ENCODE data around the gene LHPP.
A peak's percentile ranks its signal among the peaks of the same experiment; 100 is the strongest.
"Not testable (repeated sequence)": the region's sequence is repeated elsewhere in the genome, so short reads cannot be mapped to it uniquely, and the experiment has no call there.

LHPP gene

DNA sequence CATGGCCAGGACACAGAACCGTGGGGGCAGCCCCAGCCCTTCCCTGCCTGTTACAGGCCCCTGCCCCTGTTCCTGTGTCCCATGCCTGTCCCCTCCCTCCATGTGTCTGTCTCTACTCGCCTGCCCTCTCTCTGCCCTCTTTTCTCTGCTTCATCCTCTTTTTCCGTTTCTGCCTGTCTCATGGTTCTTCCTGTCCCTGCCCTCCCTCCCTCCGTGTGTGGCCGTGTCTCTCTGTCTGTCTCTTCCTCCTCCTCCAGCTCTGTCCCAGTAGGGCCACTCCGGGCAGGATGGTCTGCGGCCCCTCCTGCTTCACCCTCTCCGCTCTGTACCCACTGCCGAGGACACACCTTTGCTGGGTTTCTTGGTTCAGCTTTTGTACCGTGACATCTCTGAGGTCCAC lies 145.2 kb downstream of the LHPP start:
- no peak for DNase-seq (ENCODE audit: low spot score)

DNA sequence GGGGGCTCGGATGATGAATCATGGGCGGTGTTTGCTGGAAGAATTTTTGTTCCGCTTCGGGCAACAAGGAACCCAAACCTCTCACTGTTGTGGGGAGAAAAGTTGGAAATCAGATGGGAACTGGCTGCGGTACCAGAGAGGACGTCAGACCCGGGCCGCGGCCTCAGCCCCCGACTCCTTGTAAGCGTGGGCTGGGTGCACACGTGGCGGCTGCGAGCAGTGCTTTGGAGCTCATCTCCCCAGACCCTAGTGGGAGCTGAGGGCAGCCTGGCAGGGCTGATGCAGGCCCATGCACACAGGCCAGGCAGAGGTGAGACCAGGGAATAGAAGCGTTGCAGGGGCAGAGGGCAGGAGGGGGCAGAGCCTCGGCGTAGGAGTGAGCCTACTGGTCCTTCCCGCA lies 146.1 kb downstream of the LHPP start:
- no peak for DNase-seq (ENCODE audit: low spot score)

DNA sequence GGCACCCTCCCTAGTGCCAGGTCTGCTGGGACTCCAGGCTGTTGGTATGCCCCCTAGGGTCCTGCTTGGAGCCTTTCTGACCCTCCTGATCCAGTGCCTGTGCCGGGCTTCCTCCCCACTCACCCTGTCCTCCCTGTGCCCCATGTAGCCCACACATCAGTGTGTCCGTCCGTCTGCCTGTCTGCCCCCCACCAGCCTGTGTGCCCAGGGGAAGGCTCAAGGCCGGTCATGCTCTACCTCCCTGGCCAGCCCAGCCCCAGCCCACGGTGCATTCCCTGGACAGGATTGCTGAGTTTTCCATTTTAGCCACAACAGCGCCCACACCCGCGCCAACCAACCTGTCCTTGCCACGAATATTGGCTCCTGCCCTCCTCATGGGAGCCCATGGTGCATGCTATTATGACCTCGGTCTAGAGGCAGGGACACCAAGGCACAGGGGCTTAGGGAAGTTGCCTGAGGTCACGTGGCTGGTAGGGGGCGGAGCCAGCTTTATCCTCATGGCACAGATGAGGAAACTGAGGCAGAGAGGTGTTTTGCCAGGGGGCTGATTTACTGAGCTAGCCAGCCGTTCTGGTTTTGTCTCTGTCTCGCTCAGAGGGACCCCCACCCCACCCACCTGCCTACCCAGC lies 146.6 kb downstream of the LHPP start:
- DNase-seq (ENCODE audit: low spot score): no peak

DNA sequence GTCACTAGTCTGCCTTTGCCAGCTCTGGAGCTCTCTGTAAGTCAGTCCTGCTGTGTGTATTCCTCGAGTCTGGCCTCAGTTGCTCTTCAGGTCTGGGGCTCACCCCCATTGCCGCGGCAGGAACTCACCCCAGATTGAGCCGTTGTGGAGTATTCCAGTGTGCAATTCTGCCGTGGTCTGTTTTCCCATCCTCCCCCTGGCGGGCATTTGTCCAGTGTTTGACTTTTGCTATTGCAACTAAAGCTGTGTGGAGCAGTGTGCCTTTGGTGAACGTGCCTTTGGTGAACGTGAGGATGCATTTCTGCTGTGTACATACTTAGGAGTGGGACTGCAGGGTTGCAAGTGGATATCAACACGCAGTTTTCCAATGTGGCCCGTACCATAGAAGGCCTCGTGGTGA lies 148.1 kb downstream of the LHPP start:
- DNase-seq (ENCODE audit: low spot score): no peak

DNA sequence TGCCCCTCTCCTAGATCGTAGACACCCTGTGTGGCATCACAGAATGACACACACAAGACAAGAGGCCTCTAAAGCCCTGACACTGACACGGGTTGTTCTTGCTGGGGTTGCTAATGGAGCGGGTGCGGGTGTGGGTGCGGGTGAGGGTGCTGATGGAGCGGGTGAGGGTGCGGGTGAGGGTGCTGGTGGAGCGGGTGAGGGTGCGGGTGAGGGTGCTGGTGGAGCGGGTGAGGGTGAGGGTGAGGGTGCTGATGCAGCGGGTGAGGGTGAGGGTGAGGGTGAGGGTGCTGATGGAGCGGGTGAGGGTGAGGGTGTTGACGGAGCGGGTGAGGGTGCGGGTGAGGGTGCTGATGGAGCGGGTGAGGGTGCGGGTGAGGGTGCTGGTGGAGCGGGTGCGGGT lies 148.6 kb downstream of the LHPP start:
- not testable (repeated sequence) for DNase-seq (ENCODE audit: low spot score)

DNA sequence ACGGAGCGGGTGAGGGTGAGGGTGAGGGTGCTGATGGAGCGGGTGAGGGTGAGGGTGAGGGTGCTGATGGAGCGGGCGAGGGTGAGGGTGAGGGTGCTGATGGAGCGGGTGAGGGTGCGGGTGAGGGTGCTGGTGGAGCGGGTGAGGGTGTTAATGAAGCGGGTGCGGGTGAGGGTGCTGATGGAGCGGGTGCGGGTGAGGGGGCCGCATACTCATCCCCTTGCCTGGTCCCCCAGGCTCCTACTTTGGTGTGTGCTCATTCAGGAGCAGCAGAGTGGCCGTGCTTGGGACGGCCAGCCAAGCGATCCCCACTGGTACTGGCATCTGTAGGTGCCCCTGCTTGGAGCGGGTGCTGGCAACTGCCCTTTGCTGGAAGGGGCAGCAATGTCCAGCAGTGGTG lies 149.2 kb downstream of the LHPP start:
- not testable (repeated sequence) for DNase-seq (ENCODE audit: low spot score)

DNA sequence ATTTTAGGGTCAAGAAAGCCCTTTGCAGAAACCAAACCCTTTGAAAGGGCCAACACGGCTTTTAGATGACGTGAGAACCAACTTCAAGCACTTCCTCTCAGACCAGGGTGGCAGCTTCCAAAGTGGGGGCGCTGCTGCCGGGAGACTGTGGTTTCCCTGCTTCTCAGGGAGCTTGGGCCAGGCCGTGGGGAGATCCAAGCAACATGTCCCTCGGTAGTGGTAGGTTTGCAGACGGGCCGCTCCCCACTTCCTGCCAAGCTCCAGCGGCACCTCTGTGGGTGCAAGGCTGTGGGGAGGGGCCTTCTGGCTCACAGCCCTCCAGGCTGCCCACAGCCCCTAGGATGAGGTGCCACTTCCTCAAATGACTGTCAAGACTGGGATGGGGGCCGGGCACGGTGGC lies 150.1 kb downstream of the LHPP start:
- no peak for DNase-seq (ENCODE audit: low spot score)

DNA sequence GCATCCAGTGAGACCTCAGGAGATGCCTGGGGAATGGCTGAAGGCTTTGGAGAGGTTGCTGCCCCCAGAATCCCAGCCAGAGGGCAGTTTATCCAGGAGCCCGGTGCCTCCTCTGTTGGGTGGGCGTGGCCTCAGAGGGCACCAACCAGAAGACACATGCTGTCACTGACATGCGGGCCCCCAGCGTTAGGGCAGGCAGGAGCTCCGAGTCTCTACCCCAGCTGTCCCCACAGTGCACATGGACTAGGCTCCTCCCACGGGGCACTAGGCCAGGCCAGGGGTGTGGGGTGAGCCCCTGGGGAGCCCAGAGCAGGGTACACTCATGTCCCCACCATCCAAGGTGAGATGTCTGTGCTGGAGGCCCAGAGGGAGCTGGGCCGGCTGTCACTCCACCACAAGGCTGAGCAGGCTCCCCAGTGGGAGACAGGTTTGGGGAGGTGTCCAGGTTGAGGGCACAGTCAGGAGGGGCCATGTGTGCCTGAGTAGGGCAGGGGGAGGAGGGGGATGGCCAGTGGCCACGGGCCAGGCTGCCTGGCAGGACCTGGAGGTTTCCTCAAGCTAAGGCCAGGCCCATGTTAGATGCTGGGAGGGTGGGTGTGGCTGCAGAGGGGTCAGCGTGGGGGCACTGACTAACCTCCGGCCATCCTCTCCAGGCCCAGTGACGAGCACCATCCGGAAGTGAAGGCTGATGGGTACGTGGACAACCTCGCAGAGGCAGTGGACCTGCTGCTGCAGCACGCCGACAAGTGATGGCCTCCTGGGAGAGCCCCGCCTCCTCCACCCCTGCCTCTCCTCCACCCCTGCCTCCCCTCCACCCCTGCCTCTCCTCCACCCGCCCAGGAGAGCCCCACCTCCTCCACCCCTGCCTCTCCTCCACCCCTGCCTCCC lies 151.2 kb downstream of the LHPP start:
- no peak for DNase-seq (ENCODE audit: low spot score)

DNA sequence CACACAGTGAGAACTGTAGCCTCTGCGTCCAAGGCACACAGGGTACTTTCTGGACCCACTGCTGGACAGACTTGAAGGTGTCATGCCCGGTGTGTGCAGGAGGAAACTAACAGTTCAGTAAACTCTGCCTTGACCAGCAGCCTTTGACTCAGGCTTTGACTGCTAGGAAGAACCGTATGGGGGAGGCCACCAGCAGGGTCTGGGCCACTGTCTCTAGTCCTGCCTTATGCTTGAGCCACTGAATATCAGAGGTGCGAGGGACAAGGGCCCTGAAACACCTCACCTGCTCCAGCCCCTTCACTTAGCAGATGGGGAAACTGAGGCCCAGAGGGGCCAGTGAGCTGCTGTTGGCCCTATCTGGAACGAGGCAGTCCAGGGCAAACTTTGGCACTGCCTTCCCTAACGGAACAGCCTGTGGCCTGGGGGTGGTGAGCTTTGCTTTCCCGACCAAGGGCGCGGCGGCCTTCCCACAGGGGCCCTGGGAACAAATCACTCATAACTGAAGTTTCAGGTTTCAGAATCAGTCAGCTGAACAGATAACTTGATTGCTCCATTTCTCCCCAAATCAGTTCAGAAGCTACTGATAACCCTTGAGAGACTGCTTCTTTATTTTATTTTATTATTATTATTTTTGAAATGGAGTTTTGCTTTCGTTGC lies 152.5 kb downstream of the LHPP start:
- DNase-seq (ENCODE audit: low spot score): no peak

DNA sequence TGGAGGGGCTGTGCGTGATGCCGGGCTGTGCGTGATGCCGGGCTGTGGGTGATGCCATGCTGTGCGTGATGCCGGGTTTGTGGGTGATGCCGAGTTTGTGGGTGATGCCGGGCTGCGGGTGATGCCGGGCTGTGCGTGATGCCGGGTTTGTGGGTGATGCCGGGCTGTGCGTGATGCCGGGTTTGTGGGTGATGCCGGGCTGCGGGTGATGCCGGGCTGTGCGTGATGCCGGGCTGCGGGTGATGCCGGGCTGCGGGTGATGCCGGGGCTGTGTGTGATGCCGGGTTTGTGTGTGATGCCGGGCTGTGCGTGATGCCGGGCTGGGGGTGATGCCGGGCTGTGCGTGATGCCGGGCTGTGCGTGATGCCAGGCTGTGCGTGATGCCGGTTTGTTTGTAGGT lies 153.6 kb downstream of the LHPP start:
- no peak for DNase-seq (ENCODE audit: low spot score)

DNA sequence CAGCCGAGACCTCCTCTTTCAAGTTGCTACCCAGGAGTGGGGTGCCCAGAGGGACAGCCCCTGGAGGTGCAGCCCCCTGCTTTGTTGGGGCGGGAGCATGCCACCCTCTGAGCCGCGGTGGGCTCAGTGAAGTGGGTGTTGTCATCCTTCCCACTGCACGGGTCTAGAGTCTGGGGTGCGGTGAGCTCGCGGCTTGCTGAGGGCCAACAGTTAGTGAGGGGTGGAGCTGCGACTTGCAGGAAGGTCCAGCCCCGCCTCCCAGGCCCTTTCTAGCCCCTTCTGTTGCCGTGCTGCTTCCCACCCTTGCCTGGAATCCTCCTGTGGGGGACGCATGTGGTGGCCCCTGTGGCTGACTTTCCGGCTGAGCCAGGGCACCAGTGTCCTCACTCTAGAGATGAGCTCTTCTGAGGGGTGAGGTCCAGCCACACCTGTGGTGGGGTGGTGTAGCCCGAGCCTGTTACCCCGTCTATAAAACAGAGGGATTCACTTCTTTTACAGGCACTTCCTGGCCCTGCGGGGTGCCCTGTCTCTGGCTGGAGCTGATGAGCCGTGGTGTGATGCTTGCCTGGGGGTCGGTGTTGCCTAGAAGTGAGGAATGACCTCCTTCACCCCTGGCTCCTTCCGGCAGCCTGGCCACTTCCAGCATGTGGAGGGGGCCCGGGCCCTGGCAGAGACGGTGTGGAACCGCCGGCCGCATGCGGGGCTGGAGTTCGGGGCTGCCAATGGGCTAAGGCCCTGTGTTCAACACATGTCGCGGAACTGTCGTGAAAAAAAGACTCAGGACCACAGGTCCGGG lies 154.6 kb downstream of the LHPP start:
- no peak for DNase-seq (ENCODE audit: low spot score)

DNA sequence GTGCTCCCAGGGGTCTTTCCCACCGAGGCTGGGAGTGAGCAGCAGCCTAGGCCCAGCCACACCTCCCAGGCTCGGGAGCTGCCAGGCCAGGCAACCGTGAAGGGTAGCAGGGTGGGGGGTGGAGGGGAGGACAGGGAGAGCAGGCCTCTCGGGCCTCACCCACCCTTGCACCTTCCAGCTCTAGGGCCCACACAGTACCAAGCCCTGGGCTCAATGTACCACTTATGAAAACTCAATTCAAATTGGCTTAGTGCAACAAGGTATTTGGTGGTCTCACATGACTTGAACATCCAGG lies 155.2 kb downstream of the LHPP start:
- no peak for DNase-seq (ENCODE audit: low spot score)

DNA sequence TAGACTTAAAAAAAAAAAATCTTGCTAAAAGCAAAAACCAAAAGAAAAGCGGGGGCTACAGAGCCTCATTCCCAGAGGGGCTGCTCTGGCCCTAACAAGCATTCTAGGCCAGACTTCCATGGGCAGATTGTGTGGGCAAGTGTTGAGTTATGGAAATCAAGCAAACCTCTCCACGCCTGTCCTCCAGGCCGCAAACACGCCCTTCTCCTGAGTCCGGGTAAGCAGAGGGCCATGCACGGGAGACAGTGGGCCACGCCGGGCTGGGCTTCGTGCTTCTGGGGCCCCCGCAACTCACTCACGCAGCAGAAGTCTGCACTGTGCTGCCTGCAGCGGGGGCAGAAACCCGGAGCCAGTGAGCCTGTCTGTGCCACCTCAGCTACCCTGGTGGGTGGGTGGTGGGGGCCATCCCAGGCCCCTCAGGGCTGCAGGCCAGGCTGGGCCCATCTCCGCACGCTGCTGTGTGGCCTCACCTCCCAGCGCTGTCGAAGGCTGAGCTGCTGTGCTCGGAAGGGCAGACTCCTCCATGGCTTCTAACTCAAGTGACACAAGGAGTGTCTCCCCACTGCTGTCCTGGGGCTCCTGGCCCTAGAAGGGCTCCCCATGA lies 156.9 kb downstream of the LHPP start:
- DNase-seq (ENCODE audit: low spot score): no peak

DNA sequence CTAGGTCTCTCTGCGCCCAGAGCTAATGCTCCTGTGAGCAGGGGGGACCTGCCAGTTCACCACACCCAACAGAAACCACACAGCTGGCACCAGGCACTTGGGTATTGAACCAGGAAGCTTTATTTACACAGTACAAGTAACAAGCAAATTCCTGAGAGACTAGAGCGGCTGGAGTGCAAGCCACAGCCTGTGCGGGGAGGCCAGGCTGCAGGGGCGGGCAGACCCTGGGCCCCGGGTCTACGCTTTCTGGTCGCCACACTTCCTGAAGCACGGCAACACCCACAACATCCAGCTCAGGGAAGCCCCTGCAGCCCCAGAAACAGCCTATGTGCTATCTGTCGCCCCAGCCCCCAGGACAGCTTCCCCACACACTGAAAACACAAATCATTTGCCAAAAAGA lies 157.6 kb downstream of the LHPP start:
- no peak for DNase-seq (ENCODE audit: low spot score)

DNA sequence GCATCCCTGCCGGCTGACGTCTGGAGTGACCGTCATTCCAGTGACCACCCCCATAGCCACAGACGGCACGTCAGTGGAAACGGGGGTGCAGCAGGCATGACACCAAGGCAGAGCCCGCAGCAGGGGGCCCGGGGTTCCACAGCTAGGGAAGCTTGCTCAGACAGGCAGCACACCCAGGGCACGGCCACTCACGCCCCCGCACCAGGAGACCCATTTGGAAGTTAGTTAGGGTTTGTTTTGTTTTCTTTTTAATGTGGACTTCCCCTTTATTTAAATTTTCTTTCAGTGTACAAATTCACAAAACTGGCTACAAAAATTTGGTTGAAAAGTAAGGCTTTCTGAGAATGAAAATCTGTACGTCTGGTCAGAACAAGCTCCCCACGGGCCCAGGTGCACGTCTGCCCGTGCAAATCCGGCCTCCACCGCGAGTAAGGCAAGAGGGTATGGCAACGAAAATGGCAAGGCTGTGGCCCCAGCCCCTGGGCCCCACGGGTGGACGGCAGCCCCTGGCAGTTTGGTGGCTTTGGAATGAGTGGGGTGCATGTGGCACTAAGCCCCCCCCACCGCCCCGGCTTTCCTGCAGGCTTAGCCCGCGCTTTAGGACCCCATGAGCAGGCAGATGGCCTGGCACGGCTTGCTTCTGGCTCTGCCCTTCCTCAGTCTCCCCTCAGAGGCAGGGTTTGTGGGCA lies 158.3 kb downstream of the LHPP start:
- DNase-seq (ENCODE audit: low spot score): no peak

DNA sequence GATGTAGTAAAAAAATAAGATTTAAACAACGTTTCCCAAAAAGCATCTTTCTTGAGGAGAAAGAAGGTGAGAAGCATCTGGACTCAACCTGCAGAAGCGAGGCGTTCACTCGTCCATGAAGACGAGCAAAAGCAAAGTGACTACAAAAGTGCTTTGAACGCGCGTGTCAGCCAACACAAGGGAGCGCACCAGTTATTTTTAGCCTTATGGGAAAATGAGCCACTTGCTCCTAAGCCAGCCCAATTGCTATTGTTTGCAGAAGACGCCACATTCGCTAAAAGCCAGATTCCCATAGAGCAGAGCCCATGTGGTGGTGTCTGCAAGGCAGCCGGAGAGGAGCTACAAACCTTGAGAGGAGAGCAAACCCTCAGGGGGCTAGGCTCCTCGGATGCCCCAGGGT lies 160.0 kb downstream of the LHPP start:
- DNase-seq (ENCODE audit: low spot score): peak; percentile 78

DNA sequence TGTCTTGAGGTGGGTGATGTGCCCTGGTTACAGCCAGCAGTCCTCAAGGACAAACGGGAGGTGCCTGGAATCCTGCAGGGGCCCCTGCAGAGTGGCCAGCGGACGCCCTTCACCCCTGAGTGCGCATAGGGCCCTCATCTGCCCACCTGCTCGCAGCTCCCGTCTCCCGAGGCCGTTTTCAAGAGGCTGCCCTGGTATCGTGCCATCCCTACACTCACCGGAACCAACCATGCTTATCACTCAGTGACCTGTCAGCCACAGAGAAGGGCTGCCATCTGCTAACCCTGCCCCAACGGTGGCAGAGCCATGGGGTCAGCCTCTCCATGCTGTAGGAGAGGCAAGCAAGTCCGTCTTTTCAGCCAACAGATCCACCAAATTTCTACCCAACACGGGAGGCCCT lies 160.5 kb downstream of the LHPP start:
- DNase-seq (ENCODE audit: low spot score): no peak

DNA sequence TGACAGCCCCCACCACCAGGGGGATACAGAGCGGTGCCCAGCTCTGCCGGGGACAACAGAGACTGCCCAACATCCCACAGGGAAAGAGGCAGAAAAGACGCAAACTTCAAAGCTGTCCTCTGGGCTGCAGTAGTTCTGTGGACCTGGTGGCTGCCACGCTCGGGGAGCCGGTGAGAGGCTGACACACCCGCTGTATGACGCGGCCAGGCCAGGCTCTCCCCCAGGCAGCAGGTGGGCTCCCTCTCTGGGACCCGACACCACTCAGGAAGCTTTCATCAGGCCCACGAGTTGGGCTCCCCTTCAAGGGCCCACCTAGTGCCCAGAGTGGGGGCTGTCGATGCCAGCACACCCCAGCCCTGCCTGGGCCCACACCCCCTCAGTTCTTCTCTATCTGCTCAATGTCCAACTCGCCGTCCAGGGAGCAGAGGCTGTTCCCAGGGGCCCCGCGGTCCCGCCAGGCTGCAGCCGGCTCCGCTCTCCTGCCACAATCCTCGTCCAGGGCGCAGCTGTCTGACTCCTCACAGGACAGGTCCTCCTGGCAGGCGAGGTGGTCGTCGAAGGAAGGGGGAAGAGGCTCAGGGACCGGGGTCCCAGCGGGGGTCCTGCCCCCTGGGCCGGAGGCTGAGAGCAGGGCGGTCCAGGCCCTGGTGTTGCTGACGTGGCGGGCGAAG lies 161.4 kb downstream of the LHPP start:
- no peak for DNase-seq (ENCODE audit: low spot score)

DNA sequence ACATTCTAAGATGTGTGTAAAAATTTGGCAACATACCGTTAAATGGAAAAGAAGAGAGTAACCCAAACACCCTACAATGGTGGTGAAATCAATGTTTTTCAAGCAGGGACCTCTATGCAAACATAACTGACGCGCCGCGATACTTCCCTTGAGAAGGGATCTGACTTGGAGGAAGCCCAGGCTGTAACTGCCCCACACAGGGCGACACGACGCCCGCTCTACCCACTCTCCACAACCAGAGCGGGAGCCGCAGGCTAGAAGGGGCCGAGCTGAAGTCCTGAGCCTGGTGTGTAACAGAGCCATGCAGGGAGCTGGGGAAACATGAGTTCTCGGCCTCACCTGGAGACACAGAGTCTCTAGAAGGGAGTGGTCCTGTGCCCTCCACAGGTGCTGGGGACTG lies 162.4 kb downstream of the LHPP start:
- DNase-seq (ENCODE audit: low spot score): no peak

DNA sequence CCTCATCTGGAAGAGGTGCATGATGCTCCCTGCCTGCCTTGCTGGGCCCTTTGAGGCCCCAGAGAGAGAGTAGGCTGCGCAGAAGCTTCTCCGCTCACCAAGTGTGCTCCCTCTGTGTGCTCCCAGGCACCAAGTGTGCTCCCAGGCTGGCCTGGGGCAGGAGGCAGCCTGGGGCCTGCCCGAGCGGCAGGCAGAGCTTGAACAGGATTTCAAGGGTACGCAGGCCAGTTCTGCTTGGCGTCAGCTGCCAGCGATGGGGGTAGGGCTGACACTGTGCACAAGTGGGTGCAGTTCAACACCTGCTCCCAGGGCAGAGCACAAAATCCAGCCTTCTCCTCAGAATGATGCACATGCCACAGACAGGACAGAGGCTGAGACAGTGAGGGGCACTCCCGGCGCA lies 162.8 kb downstream of the LHPP start:
- DNase-seq (ENCODE audit: low spot score): no peak

DNA sequence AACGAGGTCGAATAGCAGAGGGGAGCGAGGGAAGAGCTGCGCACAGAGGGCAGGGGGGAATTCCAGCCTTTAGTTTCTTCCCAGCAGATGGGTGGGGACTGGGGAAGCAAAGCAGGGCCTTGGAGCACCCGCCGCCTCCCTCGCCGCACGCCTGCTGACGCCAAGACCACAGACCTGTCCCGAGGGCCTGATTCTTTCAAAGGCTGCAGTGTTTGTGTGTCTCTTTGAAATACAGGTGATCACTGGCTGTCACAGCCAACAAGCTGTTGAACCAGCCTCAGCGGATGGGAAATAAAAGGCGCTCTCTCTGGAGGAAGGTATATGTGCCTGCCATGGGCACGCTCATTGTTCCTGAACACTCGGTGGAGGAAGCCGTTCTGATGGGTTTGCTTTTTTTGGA lies 163.3 kb downstream of the LHPP start:
- no peak for DNase-seq (ENCODE audit: low spot score)
